SU-DHL-6 (cell line): ENCODE data around the gene SPOCK1.

Experiments used
- H2AFZ ChIP-seq: fragments of 200-600 bp; sonication (generic); 2 replicates; pipeline ENCODE4 v1.6.1; 2014; ENCODE audit warnings: low read depth, mild to moderate bottlenecking, moderate library complexity, mixed read lengths, antibody characterized with exemption, low read length; ENCODE audit not compliant: severe bottlenecking
- H3F3A ChIP-seq: fragments of 200-600 bp; shearing (Covaris generic); 2 replicates; pipeline ENCODE4 v1.6.0; 2016; ENCODE audit warnings: antibody characterized with exemption, mild to moderate bottlenecking; ENCODE audit not compliant: insufficient read depth
- H3K27ac ChIP-seq: fragments of 200-600 bp; sonication (generic); 2 replicates; pipeline ENCODE4 v1.5.1; 2016; ENCODE audit warnings: low read depth, mild to moderate bottlenecking, low read length, moderate library complexity, mixed read lengths
- H3K27me3 ChIP-seq: fragments of 200-600 bp; sonication (generic), shearing (Covaris generic); 2 replicates; pipeline ENCODE4 v1.6.0; 2014; ENCODE audit warnings: mild to moderate bottlenecking, low read length
- H3K36me3 ChIP-seq: fragments of 200-600 bp; sonication (generic); 2 replicates; pipeline ENCODE4 v1.6.1; 2014; ENCODE audit warnings: mild to moderate bottlenecking, low read length, mixed read lengths
- H3K4me2 ChIP-seq: fragments of 300-600, 200-600 bp; shearing (Covaris generic), sonication (generic); 2 replicates; pipeline ENCODE4 v1.6.0; 2014; ENCODE audit warnings: low read length, low read depth, mild to moderate bottlenecking; ENCODE audit not compliant: poor library complexity, severe bottlenecking
- H3K4me3 ChIP-seq: fragments of 200-600 bp; sonication (generic); 2 replicates; pipeline ENCODE4 v1.5.1; 2014; ENCODE audit warnings: antibody characterized with exemption, low read length, mild to moderate bottlenecking, mixed read lengths; ENCODE audit not compliant: insufficient read depth, poor library complexity, severe bottlenecking
- H3K79me2 ChIP-seq: fragments of 200-600 bp; sonication (generic); 2 replicates; pipeline ENCODE4 v1.6.1; 2014; ENCODE audit warnings: mild to moderate bottlenecking, low read length, moderate library complexity; ENCODE audit not compliant: insufficient read depth
- H3K9ac ChIP-seq: fragments of 200-600 bp; sonication (generic); 2 replicates; pipeline ENCODE4 v1.7.0; 2014; ENCODE audit warnings: mild to moderate bottlenecking, low read length
- H3K9me2 ChIP-seq: fragments of 200-600 bp; sonication (generic); replicated peaks from 2 replicates; pipeline ENCODE4 v1.6.1; 2014; ENCODE audit warnings: low read length; ENCODE audit not compliant: insufficient read depth
- H3K9me3 ChIP-seq: fragments of 200-600 bp; sonication (generic); 2 replicates; pipeline ENCODE4 v1.6.1; 2014; ENCODE audit warnings: low read length, mixed read lengths; ENCODE audit not compliant: insufficient read depth
- H4K20me1 ChIP-seq: fragments of 200-600 bp; sonication (generic); 2 replicates; pipeline ENCODE4 v1.6.1; 2014; ENCODE audit warnings: low read depth, mild to moderate bottlenecking, antibody characterized with exemption, low read length, moderate library complexity, mixed read lengths
- EZH2phosphoT487 ChIP-seq: fragments of 200-600 bp; sonication (generic), shearing (Covaris generic); conservative IDR thresholded peaks from 2 replicates; pipeline ENCODE4 v1.6.1; 2018; ENCODE audit warnings: mild to moderate bottlenecking, antibody characterized with exemption, low read length, moderate library complexity, mixed read lengths
- TF ChIP-seq, protein P1 (sequence below): fragments of 200-600 bp; sonication (generic); IDR thresholded peaks from one replicate; pipeline ENCODE4 v1.5.1; 2017; ENCODE audit warnings: antibody characterized with exemption, mild to moderate bottlenecking, low read length, moderate library complexity; ENCODE audit not compliant: insufficient read depth, poor library complexity, severe bottlenecking

SPOCK1 gene

GRCh38 chr5:137282216-137282615 is 216.9 kb downstream of the SPOCK1 start:
- no peaks in the 10 kb centered on the region for H3K36me3 ChIP-seq
- H4K20me1 ChIP-seq = no peaks in the 10 kb centered on the region
- H3K9me3 ChIP-seq = no peaks in the 10 kb centered on the region
- H3K27me3 ChIP-seq = no peaks in the 10 kb centered on the region
- no peak overlapping the region for H3K4me2 ChIP-seq
- no peak for TF ChIP-seq EZH2phosphoT487
- TF ChIP-seq, protein P1, sequence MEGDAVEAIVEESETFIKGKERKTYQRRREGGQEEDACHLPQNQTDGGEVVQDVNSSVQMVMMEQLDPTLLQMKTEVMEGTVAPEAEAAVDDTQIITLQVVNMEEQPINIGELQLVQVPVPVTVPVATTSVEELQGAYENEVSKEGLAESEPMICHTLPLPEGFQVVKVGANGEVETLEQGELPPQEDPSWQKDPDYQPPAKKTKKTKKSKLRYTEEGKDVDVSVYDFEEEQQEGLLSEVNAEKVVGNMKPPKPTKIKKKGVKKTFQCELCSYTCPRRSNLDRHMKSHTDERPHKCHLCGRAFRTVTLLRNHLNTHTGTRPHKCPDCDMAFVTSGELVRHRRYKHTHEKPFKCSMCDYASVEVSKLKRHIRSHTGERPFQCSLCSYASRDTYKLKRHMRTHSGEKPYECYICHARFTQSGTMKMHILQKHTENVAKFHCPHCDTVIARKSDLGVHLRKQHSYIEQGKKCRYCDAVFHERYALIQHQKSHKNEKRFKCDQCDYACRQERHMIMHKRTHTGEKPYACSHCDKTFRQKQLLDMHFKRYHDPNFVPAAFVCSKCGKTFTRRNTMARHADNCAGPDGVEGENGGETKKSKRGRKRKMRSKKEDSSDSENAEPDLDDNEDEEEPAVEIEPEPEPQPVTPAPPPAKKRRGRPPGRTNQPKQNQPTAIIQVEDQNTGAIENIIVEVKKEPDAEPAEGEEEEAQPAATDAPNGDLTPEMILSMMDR = no peak
- no peaks in the 10 kb centered on the region for H3F3A ChIP-seq
- no peaks in the 10 kb centered on the region for H3K9me2 ChIP-seq
- H3K27ac ChIP-seq = no peak overlapping the region
- H3K9ac ChIP-seq = no peak overlapping the region
- H3K4me3 ChIP-seq = no peak overlapping the region
- no peaks in the 10 kb centered on the region for H3K79me2 ChIP-seq
- H2AFZ ChIP-seq = no peak overlapping the region

GRCh38 chr5:137281201-137281600 is 217.9 kb downstream of the SPOCK1 start:
- TF ChIP-seq EZH2phosphoT487 = no peak
- TF ChIP-seq, protein P1 = no peak
- H3K4me2 ChIP-seq = no peak overlapping the region
- no peaks in the 10 kb centered on the region for H4K20me1 ChIP-seq
- H3K4me3 ChIP-seq = no peak overlapping the region
- H2AFZ ChIP-seq = no peak overlapping the region
- no peaks in the 10 kb centered on the region for H3K9me2 ChIP-seq
- no peaks in the 10 kb centered on the region for H3K9me3 ChIP-seq
- no peaks in the 10 kb centered on the region for H3K79me2 ChIP-seq
- no peaks in the 10 kb centered on the region for H3K27me3 ChIP-seq
- H3F3A ChIP-seq = no peaks in the 10 kb centered on the region
- H3K27ac ChIP-seq = no peak overlapping the region
- no peaks in the 10 kb centered on the region for H3K36me3 ChIP-seq
- no peak overlapping the region for H3K9ac ChIP-seq

DNA sequence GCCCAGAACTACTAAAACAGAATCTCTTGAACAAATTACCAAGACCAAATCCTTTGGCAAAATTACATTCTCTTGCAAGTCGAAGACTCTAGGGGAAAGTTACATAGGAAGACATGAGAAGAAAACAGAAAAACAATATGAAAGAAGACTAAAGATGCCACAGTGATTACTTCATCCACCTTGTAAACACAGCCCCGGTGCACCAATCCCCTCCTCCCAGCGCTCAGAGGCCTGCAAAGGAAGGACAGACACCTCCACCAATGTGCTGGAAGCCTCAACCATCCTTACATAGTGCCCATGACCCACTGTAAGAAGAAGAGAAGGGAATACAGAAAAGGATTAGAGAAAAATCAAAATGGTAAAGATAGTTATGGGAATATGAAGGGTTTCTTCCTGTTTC is 218.5 kb downstream of the SPOCK1 start:
- no peak overlapping the region for H3K4me2 ChIP-seq
- no peaks in the 10 kb centered on the region for H3K9me3 ChIP-seq
- TF ChIP-seq, protein P1 = no peak
- no peak for TF ChIP-seq EZH2phosphoT487
- no peak overlapping the region for H3K27ac ChIP-seq
- no peaks in the 10 kb centered on the region for H3K36me3 ChIP-seq
- H3K9ac ChIP-seq = no peak overlapping the region
- no peaks in the 10 kb centered on the region for H3K9me2 ChIP-seq
- no peak overlapping the region for H3K4me3 ChIP-seq
- H4K20me1 ChIP-seq = no peaks in the 10 kb centered on the region
- H3K27me3 ChIP-seq = no peaks in the 10 kb centered on the region
- no peak overlapping the region for H2AFZ ChIP-seq
- H3F3A ChIP-seq = no peaks in the 10 kb centered on the region
- H3K79me2 ChIP-seq = no peaks in the 10 kb centered on the region
